PC-9 (cell line): Measurements from ENCODE around the gene ORMDL3. TPM values are rescaled to one million over a fixed set of nuclear protein-coding genes. Genes with fewer than 3 reads are reported as not detected.

ENCODE experiments used
- total RNA-seq: library from RNA; stranded (reverse); gene quantifications from 2 replicates; pipeline ENCODE4 v1.2.3, GENCODE V29; 2021

ORMDL3 gene
- total RNA-seq, 1 experiment from 2014 or later = 51.1 TPM

Other genes with a start within 250 kb of the ORMDL3 start
- 15.0 and 16.2 TPM in 2 replicates for gene PGAP3, start 239.5 kb downstream of the ORMDL3 start, total RNA-seq
- 87.2 and 90.6 TPM in 2 replicates for gene ERBB2, start 227.5 kb downstream of the ORMDL3 start, total RNA-seq
- 49.2 and 50.8 TPM in 2 replicates for gene MIEN1, start 197.1 kb downstream of the ORMDL3 start, total RNA-seq
- gene GRB7, start 189.7 kb downstream of the ORMDL3 start, total RNA-seq = 49.1 and 55.9 TPM in 2 replicates
- 0.04 TPM in 1 of 2 replicates, not detected in the other for gene IKZF3, start 63.3 kb downstream of the ORMDL3 start, total RNA-seq
- not detected in 2 replicates for gene ZPBP2, start 59.4 kb downstream of the ORMDL3 start, total RNA-seq
- 39.9 and 50.4 TPM in 2 replicates for gene GSDMB, start 9.0 kb downstream of the ORMDL3 start, total RNA-seq
- gene LRRC3C, start 131 bp upstream of the ORMDL3 start, total RNA-seq = not detected in 2 replicates
- 0.35 and 0.55 TPM in 2 replicates for gene GSDMA, start 35.4 kb upstream of the ORMDL3 start, total RNA-seq
- gene PSMD3, start 53.2 kb upstream of the ORMDL3 start, total RNA-seq = 93.2 and 130 TPM in 2 replicates
- not detected in 2 replicates for gene CSF3, start 87.8 kb upstream of the ORMDL3 start, total RNA-seq
- 67.1 and 67.2 TPM in 2 replicates for gene MED24, start 126.8 kb upstream of the ORMDL3 start, total RNA-seq
- gene THRA, start 135.4 kb upstream of the ORMDL3 start, total RNA-seq = 11.4 and 13.9 TPM in 2 replicates
- 9.3 and 10.7 TPM in 2 replicates for gene NR1D1, start 173.0 kb upstream of the ORMDL3 start, total RNA-seq
- 56.8 and 61.8 TPM in 2 replicates for gene MSL1, start 194.4 kb upstream of the ORMDL3 start, total RNA-seq
- gene CASC3, start 212.9 kb upstream of the ORMDL3 start, total RNA-seq = 45.8 and 51.5 TPM in 2 replicates
- 14.0 and 14.9 TPM in 2 replicates for gene RAPGEFL1, start 249.9 kb upstream of the ORMDL3 start, total RNA-seq